Liver (tissue), 9 donors: ENCODE data around the gene MAX. TPM values are rescaled to one million over a fixed set of nuclear protein-coding genes. Genes with fewer than 3 reads are reported as not detected.
"Not testable (repeated sequence)": the region's sequence is repeated elsewhere in the genome, so short reads cannot be mapped to it uniquely, and the experiment has no call there.

Source experiments
- DNase-seq: peaks from one replicate; pipeline ENCODE4 v3.0.0-alpha.2; 2017; ENCODE audit warnings: low spot score
- H3K27ac ChIP-seq, 2 donors: one replicate each; pipeline ENCODE4 v1.7.0; 2013; ENCODE audit warnings: inconsistent platforms in 2 of 2, low read length in 2 of 2, control low read depth in 1 of 2, low read depth in 1 of 2, mild to moderate bottlenecking in 1 of 2
- H3K27me3 ChIP-seq, 4 donors: one replicate each; pipeline versions ENCODE4 v1.6.1 to v1.7.0; 2013; ENCODE audit warnings: low read length in 3 of 4, inconsistent platforms in 1 of 4, mild to moderate bottlenecking in 1 of 4, moderate library complexity in 1 of 4; ENCODE audit not compliant: control insufficient read depth in 4 of 4, insufficient read depth in 4 of 4
- H3K36me3 ChIP-seq, 4 donors: one replicate each; pipeline versions ENCODE4 v1.6.1 to v1.7.0; 2013; ENCODE audit warnings: low read length in 3 of 4, mild to moderate bottlenecking in 3 of 4, low read depth in 1 of 4, moderate library complexity in 1 of 4; ENCODE audit not compliant: control insufficient read depth in 4 of 4, insufficient read depth in 3 of 4
- H3K4me1 ChIP-seq, 4 donors: one replicate each; pipeline versions ENCODE4 v1.6.1 to v1.7.0; 2013; ENCODE audit warnings: low read length in 3 of 4, mild to moderate bottlenecking in 3 of 4, moderate library complexity in 1 of 4; ENCODE audit not compliant: control insufficient read depth in 4 of 4, insufficient read depth in 4 of 4
- H3K4me3 ChIP-seq, 3 donors: one replicate each; pipeline versions ENCODE4 v1.6.1 to v1.7.0; 2013; ENCODE audit warnings: low read length in 3 of 3, control low read depth in 1 of 3, low read depth in 1 of 3, mild to moderate bottlenecking in 1 of 3
- H3K9ac ChIP-seq, 2 donors: one replicate each; pipeline ENCODE4 v1.7.0; 2013; ENCODE audit warnings: low read length in 2 of 2, mild to moderate bottlenecking in 2 of 2, moderate library complexity in 2 of 2, control low read depth in 1 of 2, low read depth in 1 of 2
- H3K9me3 ChIP-seq, 4 donors: one replicate each; pipeline versions ENCODE4 v1.6.1 to v1.7.0; 2013; ENCODE audit warnings: low read length in 3 of 4; ENCODE audit not compliant: control insufficient read depth in 4 of 4
- EGR1 ChIP-seq, 2 donors: IDR thresholded peaks; 2 replicates each; pipeline ENCODE4 v1.6.1; 2016 to 2018; ENCODE audit warnings: antibody characterized with exemption in 2 of 2, low read depth in 2 of 2
- FOXA1 ChIP-seq: IDR thresholded peaks from 2 replicates; pipeline ENCODE4 v1.6.1; 2016; ENCODE audit warnings: antibody characterized with exemption
- FOXA2 ChIP-seq: IDR thresholded peaks from 2 replicates; pipeline ENCODE4 v1.6.1; 2016; ENCODE audit warnings: antibody characterized with exemption
- HNF4A ChIP-seq, 2 donors: conservative IDR thresholded peaks; 2 replicates each; pipeline ENCODE4 v1.6.1; 2016; ENCODE audit warnings: antibody characterized with exemption in 2 of 2, mild to moderate bottlenecking in 2 of 2
- JUND ChIP-seq, 2 donors: IDR thresholded peaks; 2 replicates each; pipeline ENCODE4 v1.6.1; 2016; ENCODE audit warnings: antibody characterized with exemption in 2 of 2
- RAD21 ChIP-seq, 2 donors: IDR thresholded peaks; 2 replicates each; pipeline ENCODE4 v1.6.1; 2016; ENCODE audit warnings: antibody characterized with exemption in 2 of 2, mild to moderate bottlenecking in 2 of 2
- RXRA ChIP-seq, 2 donors: IDR thresholded peaks; 2 replicates each; pipeline ENCODE4 v1.6.1; 2017 to 2018; ENCODE audit warnings: antibody characterized with exemption in 2 of 2, mild to moderate bottlenecking in 1 of 2
- SP1 ChIP-seq: IDR thresholded peaks from 2 replicates; pipeline ENCODE4 v1.6.1; 2018; ENCODE audit warnings: antibody characterized with exemption, mild to moderate bottlenecking
- TAF1 ChIP-seq: conservative IDR thresholded peaks from 2 replicates; pipeline ENCODE4 v1.6.1; 2016; ENCODE audit warnings: antibody characterized with exemption, mild to moderate bottlenecking
- WGBS: extraction: QIAGEN DNeasy Blood & Tissue Kit; methylation state at CpG from one replicate; pipeline ENCODE4 v1.1.7; 2013; 5-methylcytosine and 5-hydroxymethylcytosine counted together
- polyA plus RNA-seq, 2 donors: library from polyadenylated mRNA; stranded (reverse) in 1 of 2; unstranded in 1 of 2; fragments of 200-250 nt in 1 of 2; fragments of >200 nt in 1 of 2; fragmentation: Nextera tagmentation in 1 of 2; extraction: Ambion mirVana in 1 of 2; gene quantifications; one replicate each; pipeline versions ENCODE4 v1.2.1 to v1.2.3, GENCODE V29; 2013 to 2015
- total RNA-seq, 2 donors: library from RNA; depleted of rRNA; stranded (reverse); fragments of >200 nt; gene quantifications; one replicate each; pipeline ENCODE4 v1.2.3, GENCODE V29; 2014
- TF ChIP-seq, protein P1 (sequence below): IDR thresholded peaks from 2 replicates; pipeline ENCODE4 v1.6.1; 2016; ENCODE audit warnings: antibody characterized with exemption, mild to moderate bottlenecking
- TF ChIP-seq, protein P2 (sequence below): IDR thresholded peaks from 2 replicates; pipeline ENCODE4 v1.6.1; 2016; ENCODE audit warnings: antibody characterized with exemption
- TF ChIP-seq, protein P3 (sequence below): fragments of 150-350 bp; IDR thresholded peaks from 2 replicates; pipeline ENCODE4 v1.5.1; 2017; ENCODE audit warnings: improper control_type of control experiment, low read depth, low read length; ENCODE audit not compliant: missing input control
- TF ChIP-seq, protein P4 (sequence below): IDR thresholded peaks from 2 replicates; pipeline ENCODE4 v1.6.1; 2016; ENCODE audit warnings: antibody characterized with exemption
- donor health status: healthy.
- donor health status: healthy.
- donor health status: healthy.
- donor health status: healthy.
- donor health status: healthy.

MAX gene
- total and polyA plus RNA-seq, 4 donors: 14.8 to 27.0 (median 16.9) TPM

DNA sequence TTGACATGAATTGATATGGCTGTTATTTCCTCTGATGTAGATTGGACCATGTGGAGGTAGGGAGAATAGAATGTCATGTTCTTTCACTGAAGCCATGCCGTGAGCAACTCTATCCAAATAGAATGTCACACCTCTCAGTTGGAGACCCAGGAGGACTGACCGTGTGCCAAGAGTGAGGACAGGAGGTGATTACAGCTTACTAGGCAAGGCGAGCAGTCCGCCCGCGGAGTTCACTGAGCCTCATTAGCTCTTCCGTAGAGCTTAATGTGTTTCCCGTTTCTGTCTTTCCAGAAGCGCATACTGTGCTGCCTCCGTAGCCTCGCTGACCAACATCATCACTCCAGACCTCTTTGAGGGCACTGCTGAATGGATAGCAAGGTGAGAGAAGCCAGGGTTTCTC, 70.0 kb downstream of the MAX start:
- peaks cover 0 to 6% (median 3%) of the 10 kb centered on the region in 4 donors for H3K36me3 ChIP-seq
- no peaks in the 10 kb centered on the region for H3K27me3 ChIP-seq
- 63% methylated on average over 11 of the region's 11 CpGs for WGBS
- H3K4me1 ChIP-seq: peaks cover 12 to 22% (median 13%) of the 10 kb centered on the region in 4 donors
- DNase-seq: no peak
- no peaks in the 10 kb centered on the region for H3K9me3 ChIP-seq
- TF ChIP-seq, protein P1, sequence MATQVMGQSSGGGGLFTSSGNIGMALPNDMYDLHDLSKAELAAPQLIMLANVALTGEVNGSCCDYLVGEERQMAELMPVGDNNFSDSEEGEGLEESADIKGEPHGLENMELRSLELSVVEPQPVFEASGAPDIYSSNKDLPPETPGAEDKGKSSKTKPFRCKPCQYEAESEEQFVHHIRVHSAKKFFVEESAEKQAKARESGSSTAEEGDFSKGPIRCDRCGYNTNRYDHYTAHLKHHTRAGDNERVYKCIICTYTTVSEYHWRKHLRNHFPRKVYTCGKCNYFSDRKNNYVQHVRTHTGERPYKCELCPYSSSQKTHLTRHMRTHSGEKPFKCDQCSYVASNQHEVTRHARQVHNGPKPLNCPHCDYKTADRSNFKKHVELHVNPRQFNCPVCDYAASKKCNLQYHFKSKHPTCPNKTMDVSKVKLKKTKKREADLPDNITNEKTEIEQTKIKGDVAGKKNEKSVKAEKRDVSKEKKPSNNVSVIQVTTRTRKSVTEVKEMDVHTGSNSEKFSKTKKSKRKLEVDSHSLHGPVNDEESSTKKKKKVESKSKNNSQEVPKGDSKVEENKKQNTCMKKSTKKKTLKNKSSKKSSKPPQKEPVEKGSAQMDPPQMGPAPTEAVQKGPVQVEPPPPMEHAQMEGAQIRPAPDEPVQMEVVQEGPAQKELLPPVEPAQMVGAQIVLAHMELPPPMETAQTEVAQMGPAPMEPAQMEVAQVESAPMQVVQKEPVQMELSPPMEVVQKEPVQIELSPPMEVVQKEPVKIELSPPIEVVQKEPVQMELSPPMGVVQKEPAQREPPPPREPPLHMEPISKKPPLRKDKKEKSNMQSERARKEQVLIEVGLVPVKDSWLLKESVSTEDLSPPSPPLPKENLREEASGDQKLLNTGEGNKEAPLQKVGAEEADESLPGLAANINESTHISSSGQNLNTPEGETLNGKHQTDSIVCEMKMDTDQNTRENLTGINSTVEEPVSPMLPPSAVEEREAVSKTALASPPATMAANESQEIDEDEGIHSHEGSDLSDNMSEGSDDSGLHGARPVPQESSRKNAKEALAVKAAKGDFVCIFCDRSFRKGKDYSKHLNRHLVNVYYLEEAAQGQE: no peak
- TF ChIP-seq RXRA (IDR thresholded peaks at IDR 0.05): peak in 1 of 2 donors; percentile 37
- no peak for TF ChIP-seq JUND (IDR thresholded peaks at IDR 0.05)
- no peak overlapping the region for H3K4me3 ChIP-seq
- no peak overlapping the region for H3K9ac ChIP-seq
- H3K27ac ChIP-seq: no peak overlapping the region

DNA sequence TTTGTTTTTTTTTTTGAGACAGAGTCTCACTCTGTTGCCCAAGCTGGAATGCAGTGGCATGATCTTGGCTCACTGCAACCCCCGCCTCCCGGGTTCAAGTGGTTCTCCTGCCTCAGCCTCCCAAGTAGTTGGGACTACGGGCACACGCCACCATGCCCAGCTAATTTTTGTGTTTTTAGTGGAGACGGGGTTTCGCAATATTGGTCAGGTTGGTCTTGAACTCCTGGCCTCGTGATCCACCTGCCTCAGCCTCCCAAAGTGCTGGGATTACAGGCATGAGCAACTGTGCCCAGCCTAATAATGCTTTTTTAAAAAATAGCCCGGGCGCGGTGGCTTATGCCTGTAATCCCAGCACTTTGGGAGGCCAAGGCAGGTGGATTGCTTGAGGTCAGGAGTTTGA, 71.0 kb downstream of the MAX start:
- not testable (repeated sequence) for H3K36me3 ChIP-seq, DNase-seq, H3K27me3 ChIP-seq, H3K4me3 ChIP-seq, H3K9ac ChIP-seq, H3K9me3 ChIP-seq, H3K27ac ChIP-seq
- peaks cover 12 to 22% (median 13%) of the 10 kb centered on the region in 4 donors for H3K4me1 ChIP-seq
- 96% methylated on average over 10 of the region's 10 CpGs for WGBS

DNA sequence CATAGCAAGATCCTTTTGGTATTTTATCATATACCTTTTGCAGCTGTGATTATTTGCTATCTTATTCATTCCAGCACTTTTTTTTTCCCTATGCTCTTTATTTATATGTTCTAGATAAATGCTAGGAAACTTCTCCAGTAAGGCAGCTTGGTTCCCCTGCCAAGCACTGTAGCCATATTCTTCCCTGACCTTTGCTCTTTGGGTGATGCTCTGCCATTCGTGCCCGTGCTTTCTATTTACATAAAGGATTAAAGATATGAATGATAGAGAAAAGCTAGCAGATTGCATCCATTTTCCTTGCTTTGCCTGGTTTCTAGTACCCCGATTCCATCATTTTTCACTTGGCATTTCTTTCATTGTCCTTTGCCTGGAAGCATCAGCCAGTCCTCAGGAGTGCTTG, 73.4 kb downstream of the MAX start:
- no peak for DNase-seq
- 55% methylated on average over 3 of the region's 3 CpGs for WGBS
- no peak overlapping the region for H3K27ac ChIP-seq
- peaks cover 0 to 9% (median 4%) of the 10 kb centered on the region in 4 donors for H3K4me1 ChIP-seq
- no peak overlapping the region for H3K4me3 ChIP-seq
- no peak for TF ChIP-seq SP1
- no peak for TF ChIP-seq FOXA2
- TF ChIP-seq RAD21 (IDR thresholded peaks at IDR 0.05): no peak
- TF ChIP-seq, protein P2, sequence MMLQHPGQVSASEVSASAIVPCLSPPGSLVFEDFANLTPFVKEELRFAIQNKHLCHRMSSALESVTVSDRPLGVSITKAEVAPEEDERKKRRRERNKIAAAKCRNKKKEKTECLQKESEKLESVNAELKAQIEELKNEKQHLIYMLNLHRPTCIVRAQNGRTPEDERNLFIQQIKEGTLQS: no peak
- no peak for TF ChIP-seq FOXA1
- no peak for TF ChIP-seq HNF4A (conservative IDR thresholded peaks at IDR 0.05)
- TF ChIP-seq, protein P3, sequence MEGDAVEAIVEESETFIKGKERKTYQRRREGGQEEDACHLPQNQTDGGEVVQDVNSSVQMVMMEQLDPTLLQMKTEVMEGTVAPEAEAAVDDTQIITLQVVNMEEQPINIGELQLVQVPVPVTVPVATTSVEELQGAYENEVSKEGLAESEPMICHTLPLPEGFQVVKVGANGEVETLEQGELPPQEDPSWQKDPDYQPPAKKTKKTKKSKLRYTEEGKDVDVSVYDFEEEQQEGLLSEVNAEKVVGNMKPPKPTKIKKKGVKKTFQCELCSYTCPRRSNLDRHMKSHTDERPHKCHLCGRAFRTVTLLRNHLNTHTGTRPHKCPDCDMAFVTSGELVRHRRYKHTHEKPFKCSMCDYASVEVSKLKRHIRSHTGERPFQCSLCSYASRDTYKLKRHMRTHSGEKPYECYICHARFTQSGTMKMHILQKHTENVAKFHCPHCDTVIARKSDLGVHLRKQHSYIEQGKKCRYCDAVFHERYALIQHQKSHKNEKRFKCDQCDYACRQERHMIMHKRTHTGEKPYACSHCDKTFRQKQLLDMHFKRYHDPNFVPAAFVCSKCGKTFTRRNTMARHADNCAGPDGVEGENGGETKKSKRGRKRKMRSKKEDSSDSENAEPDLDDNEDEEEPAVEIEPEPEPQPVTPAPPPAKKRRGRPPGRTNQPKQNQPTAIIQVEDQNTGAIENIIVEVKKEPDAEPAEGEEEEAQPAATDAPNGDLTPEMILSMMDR: no peak
- no peak for TF ChIP-seq TAF1
- TF ChIP-seq, protein P1: no peak
- TF ChIP-seq, protein P4, sequence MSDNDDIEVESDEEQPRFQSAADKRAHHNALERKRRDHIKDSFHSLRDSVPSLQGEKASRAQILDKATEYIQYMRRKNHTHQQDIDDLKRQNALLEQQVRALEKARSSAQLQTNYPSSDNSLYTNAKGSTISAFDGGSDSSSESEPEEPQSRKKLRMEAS: no peak
- TF ChIP-seq RXRA (IDR thresholded peaks at IDR 0.05): no peak
- TF ChIP-seq EGR1 (IDR thresholded peaks at IDR 0.05; ENCODE audit: low read depth in 2 of 2): no peak
- TF ChIP-seq JUND (IDR thresholded peaks at IDR 0.05): no peak
- H3K36me3 ChIP-seq: peaks cover 0 to 9% (median 4%) of the 10 kb centered on the region in 4 donors
- no peak overlapping the region for H3K9ac ChIP-seq
- no peaks in the 10 kb centered on the region for H3K9me3 ChIP-seq
- no peaks in the 10 kb centered on the region for H3K27me3 ChIP-seq
